HG02884 (cell line): ENCODE measurements around the gene VEGFC.

ENCODE experiments used
- ATAC-seq: cut with Tn5 transposase; IDR thresholded peaks from one replicate; pipeline ENCODE4 v1.9.1; 2021; ENCODE audit warnings: mild to moderate bottlenecking, moderate library complexity; ENCODE audit not compliant: unreplicated experiment

VEGFC gene

GRCh38 chr4:176762661-176763308 is 29.9 kb downstream of the VEGFC start:
- ATAC-seq: no peak

- ATAC-seq: no peak
Measured at GRCh38 chr4:176761872-176762271, 30.9 kb downstream of the VEGFC start.

GRCh38 chr4:176760471-176760870 is 32.3 kb downstream of the VEGFC start:
- no peak for ATAC-seq

- ATAC-seq: no peak
Measured at GRCh38 chr4:176758731-176759130, 34.0 kb downstream of the VEGFC start.

- ATAC-seq: no peak
Measured at GRCh38 chr4:176758323-176758722, 34.4 kb downstream of the VEGFC start.

GRCh38 chr4:176755613-176756012 is 37.1 kb downstream of the VEGFC start:
- ATAC-seq: no peak

- no peak for ATAC-seq
Measured at GRCh38 chr4:176755001-176755400, 37.7 kb downstream of the VEGFC start.

GRCh38 chr4:176753049-176753448 is 39.7 kb downstream of the VEGFC start:
- no peak for ATAC-seq

- ATAC-seq: no peak
Measured at GRCh38 chr4:176752191-176752749, 40.5 kb downstream of the VEGFC start.

GRCh38 chr4:176751061-176751460 is 41.7 kb downstream of the VEGFC start:
- ATAC-seq: no peak

GRCh38 chr4:176746846-176747245 is 45.9 kb downstream of the VEGFC start:
- no peak for ATAC-seq

GRCh38 chr4:176745902-176746301 is 46.8 kb downstream of the VEGFC start:
- ATAC-seq: no peak

- ATAC-seq: no peak
Measured at GRCh38 chr4:176744091-176744490, 48.6 kb downstream of the VEGFC start.

- no peak for ATAC-seq
Measured at GRCh38 chr4:176742211-176742610, 50.5 kb downstream of the VEGFC start.

GRCh38 chr4:176741253-176741652 is 51.5 kb downstream of the VEGFC start:
- ATAC-seq: no peak

GRCh38 chr4:176735300-176735699 is 57.4 kb downstream of the VEGFC start:
- ATAC-seq: no peak

- ATAC-seq: no peak
Measured at GRCh38 chr4:176734461-176734860, 58.3 kb downstream of the VEGFC start.

GRCh38 chr4:176729489-176729888 is 63.2 kb downstream of the VEGFC start:
- ATAC-seq: no peak

GRCh38 chr4:176726803-176727202 is 65.9 kb downstream of the VEGFC start:
- ATAC-seq: no peak

- ATAC-seq: no peak
Measured at GRCh38 chr4:176721459-176721858, 71.3 kb downstream of the VEGFC start.

GRCh38 chr4:176718881-176719280 is 73.8 kb downstream of the VEGFC start:
- no peak for ATAC-seq

- ATAC-seq: no peak
Measured at GRCh38 chr4:176717237-176717636, 75.5 kb downstream of the VEGFC start.

GRCh38 chr4:176709417-176709816 is 83.3 kb downstream of the VEGFC start:
- ATAC-seq: no peak
